ENCODE results near the gene KANTR. TPM values are rescaled to one million over a fixed set of nuclear protein-coding genes. Genes with fewer than 3 reads are reported as not detected.

KANTR gene
- total RNA-seq, 1 experiment from 2014 or later, result 13.2 TPM

- TF ChIP-seq, protein P1, sequence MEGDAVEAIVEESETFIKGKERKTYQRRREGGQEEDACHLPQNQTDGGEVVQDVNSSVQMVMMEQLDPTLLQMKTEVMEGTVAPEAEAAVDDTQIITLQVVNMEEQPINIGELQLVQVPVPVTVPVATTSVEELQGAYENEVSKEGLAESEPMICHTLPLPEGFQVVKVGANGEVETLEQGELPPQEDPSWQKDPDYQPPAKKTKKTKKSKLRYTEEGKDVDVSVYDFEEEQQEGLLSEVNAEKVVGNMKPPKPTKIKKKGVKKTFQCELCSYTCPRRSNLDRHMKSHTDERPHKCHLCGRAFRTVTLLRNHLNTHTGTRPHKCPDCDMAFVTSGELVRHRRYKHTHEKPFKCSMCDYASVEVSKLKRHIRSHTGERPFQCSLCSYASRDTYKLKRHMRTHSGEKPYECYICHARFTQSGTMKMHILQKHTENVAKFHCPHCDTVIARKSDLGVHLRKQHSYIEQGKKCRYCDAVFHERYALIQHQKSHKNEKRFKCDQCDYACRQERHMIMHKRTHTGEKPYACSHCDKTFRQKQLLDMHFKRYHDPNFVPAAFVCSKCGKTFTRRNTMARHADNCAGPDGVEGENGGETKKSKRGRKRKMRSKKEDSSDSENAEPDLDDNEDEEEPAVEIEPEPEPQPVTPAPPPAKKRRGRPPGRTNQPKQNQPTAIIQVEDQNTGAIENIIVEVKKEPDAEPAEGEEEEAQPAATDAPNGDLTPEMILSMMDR (IDR thresholded peaks at IDR 0.05; ENCODE audit: insufficient read depth in 1 of 2, low read depth in 1 of 2, low read length in 1 of 2, severe bottlenecking in 1 of 2, unreplicated experiment in 1 of 2), result no peak
- H3K27ac Mint-ChIP-seq (ENCODE audit: unreplicated experiment), result no peak overlapping the region
- Histone ChIP-seq H3K4me1 (no peaks in the 10 kb centered on the region), H3K9me3 (no peaks in the 10 kb centered on the region), H3K36me3 (ENCODE audit: control insufficient read depth, insufficient read depth, low read length) (no peaks in the 10 kb centered on the region), H3K27me3 (replicated peaks; ENCODE audit: control insufficient read depth, insufficient read depth, low read length) (no peaks in the 10 kb centered on the region), H3K4me3 (ENCODE audit: low read depth, low read length) (no peak overlapping the region)
- H3K4me1 Mint-ChIP-seq (ENCODE audit: low read depth, unreplicated experiment), result no peaks in the 10 kb centered on the region
- ChIA-PET CTCF (interaction anchor here (0.7 kb wide), 1 partner anchor 134 kb away, joined by 8 read pairs; no protein-coding TSS in a partner anchor), POLR2A (no interaction called here)
- no peaks in the 10 kb centered on the region for H3K27me3 Mint-ChIP-seq (ENCODE audit: insufficient read depth, unreplicated experiment)
- no peak for DNase-seq
- no peak overlapping the region for H3K4me3 Mint-ChIP-seq (ENCODE audit: unreplicated experiment)
- BruUV-seq (replicated peaks), result no TSS peak
- intact Hi-C loops (cut with micrococcal nuclease; ENCODE audit: unreplicated experiment), result no loop called here
- H3K36me3 Mint-ChIP-seq (ENCODE audit: insufficient read depth, unreplicated experiment), result no peaks in the 10 kb centered on the region
- no peaks in the 10 kb centered on the region for H3K9me3 Mint-ChIP-seq (ENCODE audit: unreplicated experiment)
Observed at GRCh38 chrX:53155512-53156206, 61.7 kb downstream of the KANTR start.

GRCh38 chrX:53156207-53156596 lies 62.3 kb downstream of the KANTR start:
- no peak overlapping the region for H3K27ac Mint-ChIP-seq (ENCODE audit: unreplicated experiment)
- ChIA-PET POLR2A (no interaction called here), CTCF (no interaction called here)
- DNase-seq, result no peak
- intact Hi-C loops (cut with micrococcal nuclease; ENCODE audit: unreplicated experiment), result no loop called here
- Histone ChIP-seq H3K4me1 (no peaks in the 10 kb centered on the region), H3K36me3 (ENCODE audit: control insufficient read depth, insufficient read depth, low read length) (no peaks in the 10 kb centered on the region), H3K9me3 (no peaks in the 10 kb centered on the region), H3K4me3 (ENCODE audit: low read depth, low read length) (no peak overlapping the region), H3K27me3 (replicated peaks; ENCODE audit: control insufficient read depth, insufficient read depth, low read length) (no peaks in the 10 kb centered on the region)
- H3K27me3 Mint-ChIP-seq (ENCODE audit: insufficient read depth, unreplicated experiment), result no peaks in the 10 kb centered on the region
- no peaks in the 10 kb centered on the region for H3K9me3 Mint-ChIP-seq (ENCODE audit: unreplicated experiment)
- TF ChIP-seq, protein P1 (IDR thresholded peaks at IDR 0.05; ENCODE audit: insufficient read depth in 1 of 2, low read depth in 1 of 2, low read length in 1 of 2, severe bottlenecking in 1 of 2, unreplicated experiment in 1 of 2), result no peak
- no peaks in the 10 kb centered on the region for H3K36me3 Mint-ChIP-seq (ENCODE audit: insufficient read depth, unreplicated experiment)
- H3K4me1 Mint-ChIP-seq (ENCODE audit: low read depth, unreplicated experiment), result no peaks in the 10 kb centered on the region
- no peak overlapping the region for H3K4me3 Mint-ChIP-seq (ENCODE audit: unreplicated experiment)
- BruUV-seq (replicated peaks), result no TSS peak

DNA sequence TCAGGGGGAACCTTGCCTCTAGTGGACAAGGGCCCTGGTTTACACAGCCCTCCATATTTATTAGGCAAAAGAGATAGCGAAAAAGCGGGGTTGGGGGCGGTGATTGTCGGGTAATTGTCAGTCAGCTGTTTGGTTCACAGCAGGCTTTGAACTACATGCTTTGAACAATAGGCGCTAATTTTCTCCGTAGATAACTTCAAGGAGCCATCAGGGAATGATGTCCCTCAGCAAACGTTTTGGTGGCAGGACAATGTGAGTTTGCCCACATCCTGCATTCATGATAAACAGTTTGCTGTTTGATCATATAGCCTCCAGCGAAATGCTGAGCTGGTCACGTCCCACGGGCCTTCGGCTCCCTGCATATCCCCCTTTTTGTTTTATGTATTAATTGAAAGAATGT lies 65.2 kb downstream of the KANTR start:
- Histone ChIP-seq H3K27me3 (replicated peaks; ENCODE audit: control insufficient read depth, insufficient read depth, low read length) (no peaks in the 10 kb centered on the region), H3K9me3 (no peaks in the 10 kb centered on the region), H3K4me3 (ENCODE audit: low read depth, low read length) (no peak overlapping the region), H3K4me1 (no peaks in the 10 kb centered on the region), H3K36me3 (ENCODE audit: control insufficient read depth, insufficient read depth, low read length) (no peaks in the 10 kb centered on the region)
- no peaks in the 10 kb centered on the region for H3K4me1 Mint-ChIP-seq (ENCODE audit: low read depth, unreplicated experiment)
- H3K36me3 Mint-ChIP-seq (ENCODE audit: insufficient read depth, unreplicated experiment), result no peaks in the 10 kb centered on the region
- no peak for DNase-seq
- H3K4me3 Mint-ChIP-seq (ENCODE audit: unreplicated experiment), result no peak overlapping the region
- BruUV-seq (replicated peaks), result no TSS peak
- H3K9me3 Mint-ChIP-seq (ENCODE audit: unreplicated experiment), result no peaks in the 10 kb centered on the region
- no peaks in the 10 kb centered on the region for H3K27me3 Mint-ChIP-seq (ENCODE audit: insufficient read depth, unreplicated experiment)
- CTCF ChIA-PET, result no interaction called here
- POLR2A ChIA-PET, result no interaction called here
- intact Hi-C loops (cut with micrococcal nuclease; ENCODE audit: unreplicated experiment), result no loop called here
- H3K27ac Mint-ChIP-seq (ENCODE audit: unreplicated experiment), result no peak overlapping the region
- TF ChIP-seq, protein P1 (IDR thresholded peaks at IDR 0.05; ENCODE audit: insufficient read depth in 1 of 2, low read depth in 1 of 2, low read length in 1 of 2, severe bottlenecking in 1 of 2, unreplicated experiment in 1 of 2), result no peak

Data from Caco-2 (cell line).